Activated B cell treated with CpG ODN at 0.5 μM for 24 hours (primary cell): ENCODE results near the gene DAPK1. TPM values are rescaled to one million over a fixed set of nuclear protein-coding genes. Genes with fewer than 3 reads are reported as not detected.

Source experiments
- ATAC-seq: fragments of 200-7000 bp; cut with Tn5 transposase; one replicate; pipeline ENCODE4 v1.10.0; 2021; ENCODE audit warnings: low read depth, mild to moderate bottlenecking, moderate library complexity
- CTCF ChIA-PET: fragments of 350-600 bp; sonication (Branson Sonifier 250); formaldehyde crosslinking; loops from one replicate; lab custom pipeline; 2021; ENCODE audit warnings: antibody characterized with exemption; lab: Charles Lee
- POLR2A ChIA-PET: fragments of 350-600 bp; sonication (Branson Sonifier 250); formaldehyde crosslinking; loops from one replicate; lab custom pipeline; 2021; ENCODE audit warnings: antibody characterized with exemption; lab: Charles Lee
- DNase-seq: peaks from one replicate; pipeline ENCODE4 v3.0.0; 2022
- H3K27ac Mint-ChIP-seq: one replicate; pipeline ENCODE4 v1.8.0; 2020; ENCODE audit warnings: mixed read lengths
- H3K27me3 Mint-ChIP-seq: one replicate; pipeline ENCODE4 v1.8.0; 2021; ENCODE audit warnings: mixed read lengths
- H3K36me3 Mint-ChIP-seq: one replicate; pipeline ENCODE4 v1.8.0; 2021; ENCODE audit warnings: low read depth, mixed read lengths
- H3K4me1 Mint-ChIP-seq: one replicate; pipeline ENCODE4 v1.8.0; 2021; ENCODE audit warnings: mixed read lengths
- H3K4me3 Mint-ChIP-seq: one replicate; pipeline ENCODE4 v1.8.0; 2020; ENCODE audit warnings: mild to moderate bottlenecking, mixed read lengths
- H3K9me3 Mint-ChIP-seq: one replicate; pipeline ENCODE4 v1.8.0; 2020; ENCODE audit warnings: mixed read lengths
- CTCF ChIP-seq: fragments of 200-600 bp; IDR thresholded peaks from one replicate; pipeline ENCODE4 v1.8.0; 2022; ENCODE audit warnings: antibody characterized with exemption, mild to moderate bottlenecking
- intact Hi-C: fragments of 100-400 bp; cut with micrococcal nuclease; formaldehyde crosslinking; loops from one replicate; pipeline ENCODE4 v1.15.1; 2024
- total RNA-seq: library from RNA; stranded (reverse); gene quantifications from 2 replicates; pipeline ENCODE4 v1.2.3, GENCODE V29; 2022

Gene DAPK1
- total RNA-seq, 1 donor from 2014 or later, result 1.0 TPM

GRCh38 chr9:87572719-87573118 lies 75.1 kb downstream of the DAPK1 start:
- DNase-seq, result no peak
- H3K4me1 Mint-ChIP-seq, result no peaks in the 10 kb centered on the region
- no peak overlapping the region for H3K27ac Mint-ChIP-seq
- H3K36me3 Mint-ChIP-seq, result no peaks in the 10 kb centered on the region
- TF ChIP-seq CTCF, result no peak
- intact Hi-C loops, result loop anchor here (10.0 kb wide), 1 partner anchor 58 kb away; no protein-coding TSS in a partner anchor
- ChIA-PET CTCF (no interaction called here), POLR2A (no interaction called here)
- no peak for ATAC-seq
- H3K9me3 Mint-ChIP-seq, result no peaks in the 10 kb centered on the region
- no peaks in the 10 kb centered on the region for H3K27me3 Mint-ChIP-seq
- no peak overlapping the region for H3K4me3 Mint-ChIP-seq

GRCh38 chr9:87573841-87574342 lies 76.2 kb downstream of the DAPK1 start:
- intact Hi-C loops, result loop anchor here (10.0 kb wide), 1 partner anchor 59 kb away; no protein-coding TSS in a partner anchor
- DNase-seq (no peak), ATAC-seq (no peak)
- TF ChIP-seq CTCF, result no peak
- Mint-ChIP-seq H3K9me3 (no peaks in the 10 kb centered on the region), H3K27ac (no peak overlapping the region), H3K4me1 (no peaks in the 10 kb centered on the region), H3K27me3 (no peaks in the 10 kb centered on the region), H3K36me3 (no peaks in the 10 kb centered on the region), H3K4me3 (no peak overlapping the region)
- ChIA-PET POLR2A (interaction anchor here (0.6 kb wide), 1 partner anchor 738 kb away, joined by 6 read pairs; no protein-coding TSS in a partner anchor), CTCF (no interaction called here)

- DNase-seq (no peak), ATAC-seq (no peak)
- intact Hi-C loops, result loop anchor here (10.0 kb wide), 1 partner anchor 63 kb away; no protein-coding TSS in a partner anchor
- ChIA-PET CTCF (no interaction called here), POLR2A (no interaction called here)
- H3K27ac Mint-ChIP-seq, result no peak overlapping the region
- no peaks in the 10 kb centered on the region for H3K9me3 Mint-ChIP-seq
- H3K4me1 Mint-ChIP-seq, result no peaks in the 10 kb centered on the region
- no peaks in the 10 kb centered on the region for H3K36me3 Mint-ChIP-seq
- no peak for TF ChIP-seq CTCF
- H3K4me3 Mint-ChIP-seq, result no peak overlapping the region
- H3K27me3 Mint-ChIP-seq, result no peaks in the 10 kb centered on the region
Measured at GRCh38 chr9:87577746-87578145, 80.1 kb downstream of the DAPK1 start.

- H3K4me1 Mint-ChIP-seq, result no peaks in the 10 kb centered on the region
- no peak for ATAC-seq
- H3K27ac Mint-ChIP-seq, result no peak overlapping the region
- H3K27me3 Mint-ChIP-seq, result no peaks in the 10 kb centered on the region
- DNase-seq, result no peak
- TF ChIP-seq CTCF, result no peak
- ChIA-PET CTCF (no interaction called here), POLR2A (no interaction called here)
- H3K9me3 Mint-ChIP-seq, result no peaks in the 10 kb centered on the region
- no peaks in the 10 kb centered on the region for H3K36me3 Mint-ChIP-seq
- no peak overlapping the region for H3K4me3 Mint-ChIP-seq
- intact Hi-C loops, result loop anchor here (10.0 kb wide), 1 partner anchor 64 kb away; no protein-coding TSS in a partner anchor
Measured at GRCh38 chr9:87578625-87579024, 81.0 kb downstream of the DAPK1 start.

- DNase-seq (no peak), ATAC-seq (no peak)
- no peaks in the 10 kb centered on the region for H3K36me3 Mint-ChIP-seq
- intact Hi-C loops, result loop anchor here (10.0 kb wide), 1 partner anchor 65 kb away; no protein-coding TSS in a partner anchor
- H3K4me3 Mint-ChIP-seq, result no peak overlapping the region
- ChIA-PET POLR2A (no interaction called here), CTCF (no interaction called here)
- no peaks in the 10 kb centered on the region for H3K4me1 Mint-ChIP-seq
- no peaks in the 10 kb centered on the region for H3K9me3 Mint-ChIP-seq
- no peak overlapping the region for H3K27ac Mint-ChIP-seq
- TF ChIP-seq CTCF, result no peak
- no peaks in the 10 kb centered on the region for H3K27me3 Mint-ChIP-seq
Measured at GRCh38 chr9:87579781-87580541, 82.3 kb downstream of the DAPK1 start.
